GM12872 (cell line): ENCODE results near the gene SMARCAL1.

Source experiments
- CTCF ChIP-seq: IDR thresholded peaks from 3 replicates; pipeline ENCODE4 v1.5.1; 2011; ENCODE audit warnings: low read depth, mild to moderate bottlenecking, low read length, moderate library complexity; ENCODE audit not compliant: insufficient read depth

The SMARCAL1 gene

DNA sequence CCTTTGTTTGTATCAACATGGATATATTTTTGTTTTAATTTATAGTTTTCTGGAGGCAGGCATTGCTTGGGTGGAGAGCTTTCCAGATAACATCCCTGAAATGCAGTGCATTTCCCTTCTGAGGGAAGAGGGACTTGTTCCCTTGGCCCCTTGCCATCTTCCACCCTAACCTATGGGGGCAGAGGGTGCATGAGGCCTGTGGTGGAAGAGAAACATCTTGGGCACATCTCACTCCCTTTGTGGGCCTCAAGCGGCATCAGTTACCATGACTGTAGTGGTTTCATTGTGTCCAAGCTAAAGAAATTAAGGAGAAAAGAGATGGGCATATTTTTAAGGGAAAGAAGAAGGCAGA, 81.0 kb downstream of the SMARCAL1 start:
- no peak for TF ChIP-seq CTCF

- no peak for TF ChIP-seq CTCF
These were observed 83.4 kb downstream of the SMARCAL1 start for GRCh38 chr2:216495656-216496055.

- TF ChIP-seq CTCF: no peak
These were observed 85.2 kb downstream of the SMARCAL1 start for GRCh38 chr2:216497382-216498069.

DNA sequence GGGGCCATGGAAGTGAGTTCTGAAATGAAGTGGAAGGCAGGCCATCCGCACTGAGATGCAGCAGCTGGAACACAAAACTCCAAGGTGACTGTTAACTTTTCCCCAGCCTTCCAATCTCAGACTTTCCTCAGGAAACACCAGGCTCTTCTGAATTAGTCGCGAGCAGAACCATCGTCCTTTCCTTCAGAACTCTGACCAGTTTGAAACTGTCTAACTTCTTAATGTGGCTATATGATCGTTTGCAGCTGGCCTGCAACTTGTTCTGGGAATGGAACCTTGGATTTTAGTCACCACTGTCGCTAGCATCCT, 85.7 kb downstream of the SMARCAL1 start:
- TF ChIP-seq CTCF: no peak

GRCh38 chr2:216498379-216499352, 86.4 kb downstream of the SMARCAL1 start, which contains the start of gene RPL37A:
RPL37A (plus strand) TSS chr2:216498844; CDS start chr2:216498875, 31 bp downstream.
- no peak for TF ChIP-seq CTCF

- no peak for TF ChIP-seq CTCF
These were observed 87.4 kb downstream of the SMARCAL1 start for GRCh38 chr2:216499641-216500218.

DNA sequence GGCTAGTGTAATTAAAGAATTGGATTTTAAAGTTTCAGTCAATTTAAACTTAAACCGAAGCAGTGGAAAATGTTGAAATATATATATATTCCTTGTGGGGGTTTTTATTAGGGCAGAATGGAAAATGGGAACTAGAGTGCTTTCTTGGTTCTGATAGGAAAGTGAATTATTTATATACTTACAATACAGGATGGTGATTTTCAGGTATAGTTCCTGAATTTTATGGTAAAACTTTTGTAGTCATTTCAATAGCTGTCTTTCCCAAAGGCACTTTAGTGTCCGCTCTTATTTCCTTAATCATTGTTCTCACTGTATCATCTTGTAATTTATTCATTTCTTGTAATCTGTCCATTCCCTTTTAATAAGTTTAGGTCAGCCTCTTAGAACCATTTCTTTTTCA, 88.3 kb downstream of the SMARCAL1 start:
- TF ChIP-seq CTCF: no peak
